Measurements from ENCODE around the gene ATP8B4. TPM values are rescaled to one million over a fixed set of nuclear protein-coding genes. Genes with fewer than 3 reads are reported as not detected.
A peak's percentile ranks its signal among the peaks of the same experiment; 100 is the strongest.

Gene ATP8B4
- total and polyA plus RNA-seq, 7 donors = 1.2 to 11.1 (median 4.9) TPM

DNA sequence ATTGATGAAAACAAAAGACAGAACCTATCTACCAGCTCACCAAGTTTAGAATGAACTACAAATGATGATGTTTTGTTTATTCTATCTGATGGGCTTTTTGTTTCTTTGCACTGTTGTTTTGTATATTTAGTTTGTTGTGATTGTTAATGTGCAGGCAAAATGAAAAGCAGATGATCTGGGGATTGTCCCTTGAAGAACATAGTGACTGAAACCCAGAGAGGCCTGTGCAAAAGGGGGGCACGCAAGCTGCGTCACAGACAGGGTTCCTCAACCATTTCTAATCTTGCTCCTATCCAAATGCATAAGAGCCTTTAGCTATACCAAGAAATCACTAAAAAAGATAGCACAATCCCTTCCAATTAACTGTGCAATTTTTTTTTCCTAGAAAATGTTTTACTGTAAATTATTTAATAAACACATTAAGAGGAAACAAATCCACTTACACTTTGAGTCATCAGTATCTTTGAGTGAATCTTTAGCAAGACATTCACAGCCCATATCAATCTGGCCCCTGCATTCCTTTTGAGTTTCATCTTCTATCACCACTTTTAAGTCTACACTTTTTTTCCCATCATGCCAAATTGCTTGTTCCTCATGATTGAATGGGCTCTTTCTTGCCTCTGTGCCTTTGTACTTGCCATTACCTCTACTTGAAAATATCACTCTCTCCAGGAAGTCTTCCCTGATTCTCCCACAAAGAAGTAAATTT lies 220.3 kb downstream of the ATP8B4 start:
- no peaks in the 10 kb centered on the region for H3K36me3 ChIP-seq
- H3K4me3 ChIP-seq = no peak overlapping the region
- peaks cover 0 to 68% (median 57%) of the 10 kb centered on the region in 4 donors for H3K4me1 ChIP-seq
- intact Hi-C loops (cut with DNase I) = no loop called here
- peak overlapping the region in 3 of 4 donors; percentile 49 to 74 (median 72) for H3K27ac ChIP-seq
- WGBS, 2 donors = 85 to 93% methylated on average over 2 of the region's 2 CpGs
- DNase-seq = no peak
- no peaks in the 10 kb centered on the region for H3K9me3 ChIP-seq
- TF ChIP-seq POLR2A (IDR thresholded peaks at IDR 0.05) (no peak), EP300 (IDR thresholded peaks at IDR 0.05) (no peak), POLR2AphosphoS5 (IDR thresholded peaks at IDR 0.05) (no peak)
- TF ChIP-seq, protein P1, sequence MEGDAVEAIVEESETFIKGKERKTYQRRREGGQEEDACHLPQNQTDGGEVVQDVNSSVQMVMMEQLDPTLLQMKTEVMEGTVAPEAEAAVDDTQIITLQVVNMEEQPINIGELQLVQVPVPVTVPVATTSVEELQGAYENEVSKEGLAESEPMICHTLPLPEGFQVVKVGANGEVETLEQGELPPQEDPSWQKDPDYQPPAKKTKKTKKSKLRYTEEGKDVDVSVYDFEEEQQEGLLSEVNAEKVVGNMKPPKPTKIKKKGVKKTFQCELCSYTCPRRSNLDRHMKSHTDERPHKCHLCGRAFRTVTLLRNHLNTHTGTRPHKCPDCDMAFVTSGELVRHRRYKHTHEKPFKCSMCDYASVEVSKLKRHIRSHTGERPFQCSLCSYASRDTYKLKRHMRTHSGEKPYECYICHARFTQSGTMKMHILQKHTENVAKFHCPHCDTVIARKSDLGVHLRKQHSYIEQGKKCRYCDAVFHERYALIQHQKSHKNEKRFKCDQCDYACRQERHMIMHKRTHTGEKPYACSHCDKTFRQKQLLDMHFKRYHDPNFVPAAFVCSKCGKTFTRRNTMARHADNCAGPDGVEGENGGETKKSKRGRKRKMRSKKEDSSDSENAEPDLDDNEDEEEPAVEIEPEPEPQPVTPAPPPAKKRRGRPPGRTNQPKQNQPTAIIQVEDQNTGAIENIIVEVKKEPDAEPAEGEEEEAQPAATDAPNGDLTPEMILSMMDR (IDR thresholded peaks at IDR 0.05) = no peak
- no peaks in the 10 kb centered on the region for H3K27me3 ChIP-seq

DNA sequence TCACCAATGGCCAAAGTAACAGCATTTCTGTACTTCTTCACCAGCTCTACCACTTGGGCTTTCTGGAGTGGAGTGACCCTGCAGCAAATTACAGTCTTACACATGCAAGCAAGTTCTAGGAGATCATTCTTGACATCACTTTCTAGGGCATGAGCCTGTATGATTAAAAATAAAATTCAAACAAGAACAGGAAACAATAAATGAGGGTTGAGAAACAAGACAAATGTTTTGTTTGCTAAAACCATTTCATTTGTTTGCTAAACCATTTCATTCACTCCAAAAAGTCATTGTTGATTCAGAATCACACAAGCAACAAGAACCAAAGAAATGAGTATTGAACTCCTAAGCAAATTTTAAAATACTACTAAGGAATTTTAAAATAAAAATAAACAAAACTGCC lies 220.9 kb downstream of the ATP8B4 start:
- H3K4me3 ChIP-seq = no peak overlapping the region
- TF ChIP-seq POLR2AphosphoS5 (IDR thresholded peaks at IDR 0.05) (no peak), POLR2A (IDR thresholded peaks at IDR 0.05) (no peak), EP300 (IDR thresholded peaks at IDR 0.05) (no peak)
- TF ChIP-seq, protein P1 (IDR thresholded peaks at IDR 0.05) = no peak
- intact Hi-C loops (cut with DNase I) = no loop called here
- no peaks in the 10 kb centered on the region for H3K9me3 ChIP-seq
- no peaks in the 10 kb centered on the region for H3K36me3 ChIP-seq
- DNase-seq = no peak
- no peaks in the 10 kb centered on the region for H3K27me3 ChIP-seq
- H3K27ac ChIP-seq = peak overlapping the region in 1 of 4 donors; percentile 3
- peaks cover 0 to 69% (median 51%) of the 10 kb centered on the region in 4 donors for H3K4me1 ChIP-seq

DNA sequence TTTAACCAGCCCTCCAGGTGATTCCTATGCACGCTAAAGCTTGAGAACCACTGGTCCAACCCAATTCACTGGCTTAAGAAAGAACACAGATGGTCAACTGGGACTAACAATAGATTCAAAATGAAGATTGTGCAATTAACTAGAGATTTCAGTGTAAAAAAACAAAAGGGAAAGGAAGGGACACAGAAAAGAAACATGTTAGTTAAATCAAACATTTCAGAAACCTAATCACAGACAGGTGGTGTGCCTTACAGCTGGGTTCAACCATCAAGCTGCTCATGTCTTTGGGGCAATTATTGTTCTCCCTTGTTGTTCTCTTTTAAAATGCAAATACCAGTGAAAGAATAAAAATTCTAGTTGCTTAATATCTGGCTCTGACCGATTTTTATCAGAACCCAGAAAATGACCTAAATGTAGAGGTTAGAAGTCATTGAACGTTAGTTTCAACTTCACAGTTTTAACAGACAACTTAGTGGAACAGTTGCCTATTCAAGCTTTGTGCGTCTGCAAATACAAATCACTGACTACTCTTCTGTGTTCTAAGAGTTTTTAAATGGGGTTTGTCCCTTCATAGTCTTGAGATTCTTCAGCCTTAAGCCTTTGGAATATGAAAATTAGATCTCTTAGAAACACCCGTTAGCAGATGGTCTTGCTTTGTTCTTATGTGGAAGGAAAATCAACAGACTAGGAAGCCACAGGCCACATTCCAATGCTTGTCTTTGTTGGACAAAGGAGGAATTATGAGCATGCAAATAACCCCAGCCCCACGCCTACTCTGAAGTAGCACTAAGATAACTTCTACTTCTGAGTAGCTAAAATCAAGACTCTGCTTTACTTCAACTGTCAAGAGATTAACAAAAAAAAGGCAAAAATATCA lies 223.4 kb downstream of the ATP8B4 start:
- 78 to 80% methylated on average over 6 of the region's 6 CpGs for WGBS, 2 donors
- Histone ChIP-seq H3K9me3 (no peaks in the 10 kb centered on the region), H3K27me3 (no peaks in the 10 kb centered on the region), H3K27ac (peak overlapping the region; percentile 34 to 57 (median 46)), H3K4me3 (no peak overlapping the region), H3K4me1 (peaks cover 0 to 45% (median 34%) of the 10 kb centered on the region in 4 donors), H3K36me3 (no peaks in the 10 kb centered on the region)
- TF ChIP-seq, protein P1 (IDR thresholded peaks at IDR 0.05) = no peak
- TF ChIP-seq POLR2A (IDR thresholded peaks at IDR 0.05) (no peak), EP300 (IDR thresholded peaks at IDR 0.05) (no peak), POLR2AphosphoS5 (IDR thresholded peaks at IDR 0.05) (no peak)
- intact Hi-C loops (cut with DNase I) = no loop called here
- DNase-seq = no peak

DNA sequence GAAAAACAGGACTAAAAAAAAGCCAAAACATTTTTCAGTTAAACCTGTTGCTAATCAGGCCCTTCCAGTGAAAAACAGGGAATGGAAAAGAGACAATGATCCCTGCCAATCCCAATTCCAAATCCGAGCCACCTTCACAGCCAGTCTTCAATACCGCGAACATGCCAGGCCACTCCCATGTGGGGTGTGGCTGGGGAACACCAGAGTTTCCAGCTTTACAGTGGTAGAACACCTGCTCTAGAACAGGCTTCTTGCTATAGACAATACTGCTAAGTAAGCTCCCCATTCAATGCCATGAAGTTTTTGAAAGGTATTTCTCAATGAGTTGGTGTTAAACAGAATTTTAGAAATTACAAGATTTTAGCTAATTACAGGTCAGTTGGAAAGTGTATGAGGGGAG lies 228.3 kb downstream of the ATP8B4 start:
- intact Hi-C loops (cut with DNase I) = no loop called here
- Histone ChIP-seq H3K4me3 (no peak overlapping the region), H3K27me3 (no peaks in the 10 kb centered on the region), H3K9me3 (no peaks in the 10 kb centered on the region), H3K27ac (no peak overlapping the region), H3K4me1 (peaks cover 0 to 47% (median 32%) of the 10 kb centered on the region in 4 donors), H3K36me3 (no peaks in the 10 kb centered on the region)
- no peak for DNase-seq
- WGBS, 2 donors = 41 to 79% methylated on average over 3 of the region's 3 CpGs
- TF ChIP-seq, protein P1 (IDR thresholded peaks at IDR 0.05) = no peak
- TF ChIP-seq POLR2AphosphoS5 (IDR thresholded peaks at IDR 0.05) (no peak), POLR2A (IDR thresholded peaks at IDR 0.05) (no peak), EP300 (IDR thresholded peaks at IDR 0.05) (no peak)

Measured in sigmoid colon (tissue), 7 donors.